Duodenal mucosa (tissue), 2 donors: ENCODE data around the gene KIT.
A peak's percentile ranks its signal among the peaks of the same experiment; 100 is the strongest.

Source experiments
- H3K27ac ChIP-seq: one replicate; pipeline ENCODE4 v1.7.0; 2013; ENCODE audit warnings: low read depth, low read length
- H3K27me3 ChIP-seq, 2 donors: one replicate each; pipeline ENCODE4 v1.7.0; 2013; ENCODE audit warnings: low read length in 2 of 2, control low read depth in 1 of 2; ENCODE audit not compliant: insufficient read depth in 2 of 2, control insufficient read depth in 1 of 2
- H3K36me3 ChIP-seq, 2 donors: one replicate each; pipeline ENCODE4 v1.7.0; 2013; ENCODE audit warnings: low read length in 2 of 2, control low read depth in 1 of 2; ENCODE audit not compliant: insufficient read depth in 2 of 2, control insufficient read depth in 1 of 2
- H3K4me1 ChIP-seq, 2 donors: one replicate each; pipeline ENCODE4 v1.7.0; 2013; ENCODE audit warnings: low read length in 2 of 2, control low read depth in 1 of 2; ENCODE audit not compliant: insufficient read depth in 2 of 2, control insufficient read depth in 1 of 2
- H3K4me3 ChIP-seq, 2 donors: one replicate each; pipeline ENCODE4 v1.7.0; 2013; ENCODE audit warnings: low read length in 2 of 2, low read depth in 1 of 2
- H3K9ac ChIP-seq, 2 donors: one replicate each; pipeline ENCODE4 v1.7.0; 2013; ENCODE audit warnings: low read length in 2 of 2, low read depth in 1 of 2
- H3K9me3 ChIP-seq, 2 donors: one replicate each; pipeline ENCODE4 v1.7.0; 2013; ENCODE audit warnings: low read length in 2 of 2, control low read depth in 1 of 2; ENCODE audit not compliant: control insufficient read depth in 1 of 2

Gene KIT

DNA sequence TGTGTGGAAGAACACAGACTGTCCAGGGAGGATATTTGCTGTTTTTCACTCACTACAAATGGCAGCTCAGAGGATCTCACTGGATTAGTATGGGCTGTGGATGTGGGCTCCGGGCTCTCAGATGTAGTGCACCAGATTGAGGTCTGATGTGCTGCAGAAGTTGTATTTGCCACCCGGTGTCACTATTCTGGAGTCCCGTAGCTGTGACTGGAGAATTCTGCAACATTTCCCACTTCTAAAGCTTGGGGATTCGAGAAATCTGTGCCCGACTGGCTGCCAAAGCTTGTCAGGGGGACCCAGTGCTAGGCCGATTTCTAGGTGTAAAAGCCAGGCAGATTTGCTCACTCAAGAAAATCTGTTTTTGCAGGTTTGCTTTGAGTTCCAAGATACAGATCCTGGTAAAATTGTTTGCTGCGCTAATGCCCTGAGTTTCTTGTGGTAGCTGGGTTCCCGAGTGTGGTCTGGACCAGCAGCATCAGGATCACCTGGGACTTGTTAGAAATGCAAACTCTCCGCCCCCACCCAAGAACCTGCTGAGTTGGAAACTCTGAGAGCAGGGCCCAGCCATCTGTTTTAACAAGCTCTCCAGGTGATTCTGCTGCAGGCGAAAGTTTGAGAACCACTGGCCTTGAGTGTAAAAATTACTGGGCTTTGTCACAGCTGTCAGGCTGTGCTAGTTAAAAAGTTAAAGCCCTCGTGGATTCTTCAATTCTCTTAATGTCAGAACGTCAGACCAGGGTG, 18.1 kb downstream of the KIT start:
- H3K27me3 ChIP-seq, result no peaks in the 10 kb centered on the region
- H3K9me3 ChIP-seq, result no peaks in the 10 kb centered on the region
- no peak overlapping the region for H3K27ac ChIP-seq
- H3K36me3 ChIP-seq, result no peaks in the 10 kb centered on the region
- H3K4me3 ChIP-seq, result no peak overlapping the region
- H3K4me1 ChIP-seq, result peaks cover 10% of the 10 kb centered on the region in 2 donors
- H3K9ac ChIP-seq, result no peak overlapping the region

- Histone ChIP-seq H3K9ac (no peak overlapping the region), H3K27me3 (no peaks in the 10 kb centered on the region), H3K4me1 (peaks cover 10% of the 10 kb centered on the region in 2 donors), H3K36me3 (no peaks in the 10 kb centered on the region), H3K27ac (no peak overlapping the region), H3K4me3 (peak overlapping the region in 1 of 2 donors; percentile 32), H3K9me3 (no peaks in the 10 kb centered on the region)
These were observed 18.9 kb downstream of the KIT start for GRCh38 chr4:54676658-54677057.

GRCh38 chr4:54677416-54677815, 19.7 kb downstream of the KIT start:
- Histone ChIP-seq H3K4me3 (no peak overlapping the region), H3K27me3 (no peaks in the 10 kb centered on the region), H3K9ac (no peak overlapping the region), H3K4me1 (peaks cover 10% of the 10 kb centered on the region in 2 donors), H3K9me3 (no peaks in the 10 kb centered on the region), H3K27ac (no peak overlapping the region), H3K36me3 (no peaks in the 10 kb centered on the region)

DNA sequence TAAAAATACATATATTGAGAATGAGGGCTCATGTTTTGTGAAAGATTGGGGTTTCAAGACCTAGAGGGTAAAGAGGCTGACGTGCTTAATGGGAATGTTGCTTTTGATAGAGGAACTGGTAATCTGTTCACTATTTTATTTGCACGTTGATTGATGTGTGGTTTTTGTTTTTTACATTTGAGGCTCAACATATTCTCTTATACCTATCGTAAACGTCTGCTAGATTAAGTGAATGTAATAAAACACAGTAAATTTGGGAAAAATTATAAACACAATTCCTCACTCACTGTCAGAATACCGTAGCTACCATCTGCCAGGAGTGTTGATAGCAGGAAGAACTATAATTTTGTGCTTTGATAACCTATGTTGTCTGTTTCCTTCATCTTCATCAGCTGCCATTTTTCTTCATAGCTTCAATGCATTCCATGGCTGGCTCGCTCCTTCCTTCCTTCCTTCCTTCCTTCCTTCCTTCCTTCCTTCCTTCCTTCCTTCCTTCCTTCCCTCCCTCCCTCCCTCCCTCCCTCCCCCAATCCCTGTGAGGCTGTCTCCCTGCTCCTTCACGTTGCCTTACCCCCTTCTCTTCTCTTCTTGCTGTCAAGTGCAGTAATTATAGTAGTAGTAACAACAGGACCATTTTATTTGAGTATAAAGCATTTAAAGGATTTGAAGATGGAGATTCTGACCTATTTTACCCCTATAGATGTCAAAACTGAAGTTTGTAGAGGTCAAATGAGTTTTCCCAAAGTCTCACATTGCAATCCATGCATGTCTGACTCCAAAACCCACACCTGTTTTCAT, 20.3 kb downstream of the KIT start:
- H3K9me3 ChIP-seq, result no peaks in the 10 kb centered on the region
- H3K36me3 ChIP-seq, result no peaks in the 10 kb centered on the region
- H3K27ac ChIP-seq, result no peak overlapping the region
- H3K4me1 ChIP-seq, result peaks cover 10% of the 10 kb centered on the region in 2 donors
- no peaks in the 10 kb centered on the region for H3K27me3 ChIP-seq
- H3K4me3 ChIP-seq, result no peak overlapping the region
- no peak overlapping the region for H3K9ac ChIP-seq

DNA sequence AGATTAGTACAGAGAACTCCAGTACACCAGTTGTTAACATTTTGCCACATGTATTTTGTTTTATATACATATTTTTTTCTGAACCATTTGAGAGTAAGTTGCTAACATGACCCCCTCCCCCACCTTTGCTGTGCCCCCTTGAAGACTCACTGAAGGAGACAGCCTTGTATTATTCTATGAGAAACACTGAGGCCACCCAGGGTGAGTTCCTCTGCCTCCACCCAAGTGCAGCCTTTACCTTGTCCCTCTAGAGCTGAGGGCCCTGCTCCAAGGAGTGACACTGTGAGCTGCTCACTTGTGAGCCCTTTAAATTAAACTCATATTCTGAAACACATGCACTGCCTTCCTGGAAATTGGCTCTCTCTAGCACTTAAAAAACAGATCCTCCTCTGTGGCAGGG, 21.1 kb downstream of the KIT start:
- Histone ChIP-seq H3K9ac (no peak overlapping the region), H3K4me1 (peaks cover 10% of the 10 kb centered on the region in 2 donors), H3K27ac (no peak overlapping the region), H3K9me3 (no peaks in the 10 kb centered on the region), H3K4me3 (no peak overlapping the region), H3K36me3 (no peaks in the 10 kb centered on the region), H3K27me3 (no peaks in the 10 kb centered on the region)

- Histone ChIP-seq H3K9ac (no peak overlapping the region), H3K36me3 (no peaks in the 10 kb centered on the region), H3K27me3 (no peaks in the 10 kb centered on the region), H3K27ac (no peak overlapping the region), H3K4me1 (peaks cover 10% of the 10 kb centered on the region in 2 donors), H3K9me3 (no peaks in the 10 kb centered on the region), H3K4me3 (no peak overlapping the region)
These were observed 22.1 kb downstream of the KIT start for GRCh38 chr4:54679813-54680212.

- Histone ChIP-seq H3K9me3 (no peaks in the 10 kb centered on the region), H3K27me3 (no peaks in the 10 kb centered on the region), H3K9ac (no peak overlapping the region), H3K36me3 (no peaks in the 10 kb centered on the region), H3K4me3 (no peak overlapping the region), H3K4me1 (peaks cover 0 to 4% of the 10 kb centered on the region in 2 donors), H3K27ac (no peak overlapping the region)
These were observed 26.0 kb downstream of the KIT start for GRCh38 chr4:54683616-54684346.

DNA sequence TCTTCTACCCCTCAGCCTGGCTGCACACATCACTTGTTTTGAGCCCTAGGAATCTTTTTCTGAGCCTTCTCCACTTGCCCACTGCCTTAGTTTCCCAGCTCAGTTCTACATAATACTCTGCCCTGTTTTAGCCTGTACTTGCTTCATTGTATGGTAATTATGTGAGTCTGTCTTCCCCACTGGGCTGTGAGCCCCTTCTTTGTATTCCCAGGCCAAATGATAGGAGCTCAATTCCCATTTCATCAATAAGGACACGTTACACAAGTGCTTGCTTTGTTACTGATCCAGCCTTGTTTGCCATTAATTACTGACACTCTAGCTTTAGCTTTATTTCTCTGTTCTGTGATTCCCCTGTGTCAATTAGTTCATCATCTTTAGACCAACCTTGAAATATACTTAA, 28.1 kb downstream of the KIT start:
- no peak overlapping the region for H3K9ac ChIP-seq
- H3K36me3 ChIP-seq, result no peaks in the 10 kb centered on the region
- peaks cover 0 to 4% of the 10 kb centered on the region in 2 donors for H3K4me1 ChIP-seq

GRCh38 chr4:54687887-54688841, 30.4 kb downstream of the KIT start:
- Histone ChIP-seq H3K4me1 (peaks cover 0 to 4% of the 10 kb centered on the region in 2 donors), H3K27me3 (no peaks in the 10 kb centered on the region), H3K9me3 (no peaks in the 10 kb centered on the region), H3K9ac (no peak overlapping the region), H3K36me3 (no peaks in the 10 kb centered on the region), H3K27ac (no peak overlapping the region), H3K4me3 (no peak overlapping the region)

More for the DNA sequence above, 28.1 kb downstream of the KIT start:
- Histone ChIP-seq H3K27me3 (no peaks in the 10 kb centered on the region), H3K27ac (no peak overlapping the region), H3K4me3 (no peak overlapping the region), H3K9me3 (no peaks in the 10 kb centered on the region)
